DOHH2 (cell line): ENCODE data around the gene TWSG1.

ENCODE experiments used
- H3F3A ChIP-seq: fragments of 200-600 bp; sonication (generic), shearing (Covaris generic); 2 replicates; pipeline ENCODE4 v1.6.0; 2016; ENCODE audit warnings: antibody characterized with exemption, mild to moderate bottlenecking; ENCODE audit not compliant: control insufficient read depth, insufficient read depth
- H3K27ac ChIP-seq: fragments of 200-600 bp; sonication (generic); 2 replicates; pipeline ENCODE4 v1.5.1; 2014; ENCODE audit warnings: low read depth, mild to moderate bottlenecking, low read length, moderate library complexity
- H3K27me3 ChIP-seq: fragments of 200-600 bp; sonication (generic); 2 replicates; pipeline ENCODE4 v1.6.1; 2014; ENCODE audit warnings: mild to moderate bottlenecking, low read length, mixed read lengths; ENCODE audit not compliant: control insufficient read depth
- H3K36me3 ChIP-seq: fragments of 200-600 bp; sonication (generic); 2 replicates; pipeline ENCODE4 v1.6.1; 2014; ENCODE audit warnings: mild to moderate bottlenecking, low read length, moderate library complexity, mixed read lengths; ENCODE audit not compliant: control insufficient read depth
- H3K4me1 ChIP-seq: fragments of 200-600 bp; sonication (generic); 2 replicates; pipeline ENCODE4 v1.6.1; 2014; ENCODE audit warnings: mild to moderate bottlenecking, low read length, mixed read lengths; ENCODE audit not compliant: control insufficient read depth
- H3K4me2 ChIP-seq: fragments of 200-600 bp; sonication (generic); 2 replicates; pipeline ENCODE4 v1.6.0; 2014; ENCODE audit warnings: mild to moderate bottlenecking, low read length, moderate library complexity
- H3K4me3 ChIP-seq: fragments of 200-600 bp; sonication (generic); 2 replicates; pipeline ENCODE4 v1.5.1; 2014; ENCODE audit warnings: mild to moderate bottlenecking, low read length, mixed read lengths
- H3K79me2 ChIP-seq: fragments of 200-600 bp; sonication (generic); 2 replicates; pipeline ENCODE4 v1.6.1; 2014; ENCODE audit warnings: mild to moderate bottlenecking, low read length, mixed read lengths; ENCODE audit not compliant: control insufficient read depth
- H3K9me2 ChIP-seq: fragments of 200-600 bp; sonication (generic); replicated peaks from 2 replicates; pipeline ENCODE4 v1.6.1; 2014; ENCODE audit warnings: mild to moderate bottlenecking, low read length, mixed read lengths; ENCODE audit not compliant: control insufficient read depth
- H3K9me3 ChIP-seq: fragments of 200-600 bp; sonication (generic); 2 replicates; pipeline ENCODE4 v1.6.1; 2014; ENCODE audit warnings: antibody characterized with exemption, low read length, mixed read lengths; ENCODE audit not compliant: control insufficient read depth, insufficient read depth
- H4K20me1 ChIP-seq: fragments of 200-600 bp; sonication (generic); 2 replicates; pipeline ENCODE4 v1.6.0; 2014; ENCODE audit warnings: low read depth, mild to moderate bottlenecking, antibody characterized with exemption, low read length, moderate library complexity; ENCODE audit not compliant: control insufficient read depth, insufficient read depth
- CTCF ChIP-seq: fragments of 200-600 bp; sonication (generic); IDR thresholded peaks from one replicate; pipeline ENCODE4 v1.5.1; 2014; ENCODE audit warnings: antibody characterized with exemption, mild to moderate bottlenecking, low read depth, low read length; ENCODE audit not compliant: poor library complexity, severe bottlenecking
- EZH2phosphoT487 ChIP-seq: fragments of 200-600 bp; sonication (generic); IDR thresholded peaks from 2 replicates; pipeline ENCODE4 v1.6.1; 2017; ENCODE audit warnings: borderline replicate concordance, mild to moderate bottlenecking, antibody characterized with exemption, low read length, moderate library complexity, mixed read lengths

TWSG1 gene

DNA sequence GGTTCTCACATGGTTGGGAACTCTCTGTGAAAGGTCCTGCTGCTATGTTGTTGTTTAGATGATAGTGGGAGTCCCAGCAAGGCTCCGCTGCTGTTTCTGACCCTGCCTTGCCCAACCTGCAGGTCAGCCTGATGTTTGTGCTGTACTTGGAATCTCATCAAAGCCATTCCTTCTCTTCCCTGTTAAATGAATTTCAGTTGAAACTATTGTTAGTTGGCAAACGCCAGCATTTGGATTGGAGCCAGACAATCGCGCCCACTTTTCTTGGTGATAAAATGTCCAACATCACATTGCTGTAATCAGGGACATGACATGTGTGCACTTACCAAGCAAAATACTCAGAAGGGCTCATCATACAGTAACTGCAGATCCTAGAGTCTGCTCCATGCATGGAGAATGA lies 12.8 kb upstream of the TWSG1 start:
- no peak for TF ChIP-seq EZH2phosphoT487
- no peak for TF ChIP-seq CTCF
- Histone ChIP-seq H3F3A (no peaks in the 10 kb centered on the region), H3K79me2 (no peaks in the 10 kb centered on the region), H3K4me1 (no peaks in the 10 kb centered on the region), H3K36me3 (no peaks in the 10 kb centered on the region), H4K20me1 (no peaks in the 10 kb centered on the region), H3K9me3 (no peaks in the 10 kb centered on the region), H3K9me2 (no peaks in the 10 kb centered on the region), H3K4me2 (no peak overlapping the region), H3K27me3 (peaks cover 3% of the 10 kb centered on the region), H3K4me3 (no peak overlapping the region), H3K27ac (no peak overlapping the region)

DNA sequence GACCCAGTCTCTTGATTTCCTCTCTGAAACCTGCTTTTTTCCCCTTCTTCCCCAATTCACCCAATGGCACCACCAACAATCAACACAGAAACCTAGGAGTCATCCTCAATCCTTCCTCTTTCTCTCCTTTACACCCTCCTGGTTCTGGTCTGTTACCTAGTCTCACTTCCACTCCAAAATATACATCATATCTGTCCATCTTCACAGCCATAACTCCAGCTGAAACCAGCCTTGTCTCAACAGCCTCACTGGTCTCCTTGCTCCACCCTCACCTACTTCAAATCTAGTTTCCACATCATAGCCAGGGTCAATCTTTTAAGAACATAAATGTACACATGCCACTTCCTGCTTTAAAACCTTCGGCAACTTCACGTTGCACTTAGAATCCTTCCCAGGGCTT lies 11.8 kb upstream of the TWSG1 start:
- Histone ChIP-seq H3K27me3 (peaks cover 4% of the 10 kb centered on the region), H3K36me3 (no peaks in the 10 kb centered on the region), H3K4me3 (no peak overlapping the region), H3K27ac (no peak overlapping the region), H4K20me1 (no peaks in the 10 kb centered on the region), H3K9me2 (no peaks in the 10 kb centered on the region), H3K79me2 (no peaks in the 10 kb centered on the region), H3K4me2 (no peak overlapping the region), H3F3A (no peaks in the 10 kb centered on the region), H3K9me3 (no peaks in the 10 kb centered on the region), H3K4me1 (no peaks in the 10 kb centered on the region)
- TF ChIP-seq CTCF (no peak), EZH2phosphoT487 (no peak)

DNA sequence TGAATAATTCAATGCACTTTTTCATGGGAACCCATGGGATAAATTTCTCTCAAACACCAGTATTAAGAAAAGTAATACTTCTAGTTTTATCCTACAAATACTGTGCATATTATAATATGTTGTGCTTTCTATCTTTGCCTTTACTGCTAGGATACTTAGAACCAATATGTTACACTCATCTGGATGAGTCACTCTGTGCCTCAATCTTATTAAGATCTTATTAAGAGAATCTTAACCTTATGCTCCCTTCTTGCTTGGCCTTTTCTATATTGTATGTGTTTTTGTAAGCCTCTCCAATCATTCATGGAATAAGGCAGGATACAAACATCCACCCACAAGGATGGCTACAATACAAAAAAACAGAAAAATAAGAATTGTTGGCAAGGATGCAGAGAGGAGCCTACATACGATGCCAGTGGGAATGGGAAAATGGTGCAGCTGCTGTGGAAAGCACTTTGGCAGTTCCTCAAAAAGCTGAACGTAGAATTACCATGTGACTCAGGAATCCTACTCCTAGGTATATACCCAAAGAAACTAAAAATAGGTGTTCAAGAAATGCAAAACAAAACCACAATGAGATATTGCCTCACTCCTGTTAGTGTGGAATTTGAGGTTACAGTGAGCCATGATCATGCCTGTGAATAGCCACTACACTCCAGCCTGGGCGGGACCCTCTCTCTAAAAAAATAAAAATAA lies 10.7 kb upstream of the TWSG1 start:
- peaks cover 4% of the 10 kb centered on the region for H3K27me3 ChIP-seq
- H3K4me2 ChIP-seq = no peak overlapping the region
- H3K9me3 ChIP-seq = no peaks in the 10 kb centered on the region
- no peaks in the 10 kb centered on the region for H3K4me1 ChIP-seq
- no peak overlapping the region for H3K4me3 ChIP-seq
- no peaks in the 10 kb centered on the region for H3K79me2 ChIP-seq
- H3K36me3 ChIP-seq = no peaks in the 10 kb centered on the region
- H3F3A ChIP-seq = no peaks in the 10 kb centered on the region
- no peaks in the 10 kb centered on the region for H4K20me1 ChIP-seq
- H3K27ac ChIP-seq = no peak overlapping the region
- TF ChIP-seq CTCF = no peak
- TF ChIP-seq EZH2phosphoT487 = no peak
- H3K9me2 ChIP-seq = no peaks in the 10 kb centered on the region
